Lung microvascular endothelial cell (primary cell): ENCODE data around the gene RPL22. TPM values are rescaled to one million over a fixed set of nuclear protein-coding genes. Genes with fewer than 3 reads are reported as not detected.

ENCODE experiments used
- DNase-seq, 2 donors: peaks; one replicate each; pipeline versions ENCODE4 v3.0.0 to v3.0.0-alpha.2; 2010; ENCODE audit warnings: low read depth in 2 of 2
- total RNA-seq: library from RNA; depleted of rRNA; stranded (reverse); fragments of >200 nt; gene quantifications from 2 replicates; pipeline ENCODE4 v1.2.1, GENCODE V29; 2014

The RPL22 gene
- total RNA-seq, 1 donor from 2014 or later, result 152 TPM

- DNase-seq, result peak; percentile 43 to 47
These were observed 6.6 kb upstream of the RPL22 start, which contains the start of gene RNF207 for GRCh38 chr1:6205849-6206519. Gene RNF207 (plus strand): TSS chr1:6206119. CDS start chr1:6206536, 417 bp downstream.

- no peak for DNase-seq
These were observed 2.9 kb upstream of the RPL22 start for GRCh38 chr1:6202256-6202655.

GRCh38 chr1:6200188-6200809 lies 904 bp upstream of the RPL22 start:
- no peak for DNase-seq

GRCh38 chr1:6198646-6199297 lies 623 bp downstream of the RPL22 start:
- DNase-seq, result peak; percentile 39 to 40

- no peak for DNase-seq
These were observed 1.5 kb downstream of the RPL22 start for GRCh38 chr1:6197746-6198427.

GRCh38 chr1:6191968-6192367 lies 7.4 kb downstream of the RPL22 start:
- no peak for DNase-seq

- no peak for DNase-seq
These were observed 10.9 kb downstream of the RPL22 start for GRCh38 chr1:6188466-6188865.

- DNase-seq, result peak; percentile 47 to 64
These were observed 13.6 kb downstream of the RPL22 start for GRCh38 chr1:6185635-6186382.

GRCh38 chr1:6185151-6185550 lies 14.2 kb downstream of the RPL22 start:
- DNase-seq, result no peak

GRCh38 chr1:6184083-6184783 lies 15.2 kb downstream of the RPL22 start:
- no peak for DNase-seq

- DNase-seq, result no peak
These were observed 15.8 kb downstream of the RPL22 start for GRCh38 chr1:6183520-6183989.

- no peak for DNase-seq
These were observed 18.0 kb downstream of the RPL22 start for GRCh38 chr1:6181347-6181770.

- no peak for DNase-seq
These were observed 18.6 kb downstream of the RPL22 start for GRCh38 chr1:6180707-6181311.

GRCh38 chr1:6180268-6180706 lies 19.1 kb downstream of the RPL22 start, which contains the start of gene CHD5:
Gene CHD5 (minus strand): TSS chr1:6180321. CDS start chr1:6180023, 298 bp downstream.
- no peak for DNase-seq

- no peak for DNase-seq
These were observed 19.7 kb downstream of the RPL22 start for GRCh38 chr1:6179564-6180175.

GRCh38 chr1:6178751-6179563 lies 20.4 kb downstream of the RPL22 start:
- no peak for DNase-seq

- DNase-seq, result no peak
These were observed 21.6 kb downstream of the RPL22 start for GRCh38 chr1:6177681-6178380.

GRCh38 chr1:6176779-6177178 lies 22.6 kb downstream of the RPL22 start:
- no peak for DNase-seq
